Heart right ventricle (tissue), 16 donors: Measurements from ENCODE around the gene RARRES1. TPM values are rescaled to one million over a fixed set of nuclear protein-coding genes. Genes with fewer than 3 reads are reported as not detected.

Experiments used
- ATAC-seq, 8 donors: fragments of 200-7000 bp; cut with Tn5 transposase; one replicate each; pipeline ENCODE4 v1.9.1; 2020; ENCODE audit warnings: mild to moderate bottlenecking in 8 of 8, moderate library complexity in 8 of 8, moderate number of reproducible peaks in 1 of 8
- DNase-seq, 2 donors: peaks; one replicate each; pipeline ENCODE4 v3.0.0-alpha.2; 2020
- H3K27ac ChIP-seq, 10 donors: fragments of 200-600 bp; sonication (generic) in 2 of 10; one replicate each; pipeline versions ENCODE4 v1.5.0 to v1.8.0; 2020 to 2022; ENCODE audit warnings: mild to moderate bottlenecking in 3 of 10
- H3K27me3 ChIP-seq, 7 donors: fragments of 200-600 bp; one replicate each; pipeline ENCODE4 v1.8.0; 2021 to 2022; ENCODE audit warnings: mild to moderate bottlenecking in 2 of 7
- H3K36me3 ChIP-seq, 9 donors: fragments of 200-600 bp; sonication (generic) in 1 of 9; one replicate each; pipeline versions ENCODE4 v1.5.0 to v1.8.0; 2020 to 2022; ENCODE audit warnings: mild to moderate bottlenecking in 2 of 9
- H3K4me1 ChIP-seq, 9 donors: fragments of 200-600 bp; sonication (generic) in 1 of 9; one replicate each; pipeline versions ENCODE4 v1.5.0 to v1.8.0; 2020 to 2022; ENCODE audit warnings: mild to moderate bottlenecking in 4 of 9
- H3K4me3 ChIP-seq, 10 donors: fragments of 200-600 bp; sonication (generic) in 2 of 10; one replicate each; pipeline versions ENCODE4 v1.5.0 to v1.8.0; 2020 to 2022; ENCODE audit warnings: mild to moderate bottlenecking in 7 of 10, moderate library complexity in 2 of 10
- H3K9me3 ChIP-seq, 11 donors: fragments of 200-600 bp in 10 of 11; sonication (generic) in 2 of 11; one replicate each; pipeline versions ENCODE4 v1.5.0 to v1.8.0; 2013 to 2022; ENCODE audit warnings: mild to moderate bottlenecking in 2 of 11, control low read depth in 1 of 11, moderate library complexity in 1 of 11
- WGBS, 2 donors: extraction: QIAGEN DNeasy Blood & Tissue Kit; methylation state at CpG; one replicate each; pipeline ENCODE4 v1.1.7; 2013; ENCODE audit warnings: inconsistent platforms in 1 of 2; 5-methylcytosine and 5-hydroxymethylcytosine counted together
- intact Hi-C, 10 donors: fragments of 100-400 bp; cut with DNase I; formaldehyde crosslinking; loops; one replicate each; pipeline versions ENCODE4 v1.11.1 to v1.14.2; 2022
- polyA plus RNA-seq, 2 donors: library from polyadenylated mRNA; stranded (reverse); fragments of 200-250 nt; gene quantifications; one replicate each; pipeline ENCODE4 v1.2.3, GENCODE V29; 2013
- total RNA-seq, 10 donors: library from RNA; stranded (reverse); fragmentation: NEBNext Ultra II Directional in 3 of 10; extraction: Animal tissue kit (Norgen Biotek cat#: 25700) in 3 of 10; gene quantifications; one replicate each; pipeline versions ENCODE4 v1.2.1 to v1.2.4, GENCODE V29; 2021 to 2023
- TF ChIP-seq, protein P1 (sequence below), 9 donors: fragments of 200-600 bp; sonication (generic) in 2 of 9; IDR thresholded peaks; one replicate each; pipeline versions ENCODE4 v1.5.0 to v1.8.0; 2021 to 2022; ENCODE audit warnings: antibody characterized with exemption in 9 of 9, mild to moderate bottlenecking in 5 of 9, moderate library complexity in 1 of 9
- donor health status: Arrhythmogenic right ventricular cardiomyopathy.
- donor health status: ischemic (EF 13 %, LVEDD 7.1; RV severe dilation, severe dysfunction).
- donor health status: healthy with polysubstance abuse.
- donor health status: DM: no; HTN: yes; CAD: no.
- donor health status: DM: no; HTN: no; CAD: no.
- donor health status: ischemic (EF 25% LVEDD 6.9; RV normal size, moderate dysfunction).
- donor health status: ischemic (EF 25% LVEDD 5.7; RV mildly dilated, moderate dysfunction).
- donor health status: healthy.
- donor health status: DM: yes; HTN: yes; CAD: no.
- donor health status: Ischemic cardiomyopathy.
- donor health status: ischemic (EF 35%, LVEDD 5.7; RV mildly dilated, moderate dysfunction).
- donor health status: nonischemic (EF 11% LVEDD 7.7; RV severe dilation, severe dysfunction).
- donor health status: DM: yes; HTN: yes; CAD: no.
- donor health status: PGD.
- donor health status: ischemic (EF 29% LVEDD 5.4; RV normal size, mild dysfunction).
- donor health status: nonischemic (EF 23%, LVEDD 6.1; RV moderate dilation, normal function).

Gene RARRES1
- total and polyA plus RNA-seq, 12 donors, result 0.32 to 99.0 (median 4.1) TPM

DNA sequence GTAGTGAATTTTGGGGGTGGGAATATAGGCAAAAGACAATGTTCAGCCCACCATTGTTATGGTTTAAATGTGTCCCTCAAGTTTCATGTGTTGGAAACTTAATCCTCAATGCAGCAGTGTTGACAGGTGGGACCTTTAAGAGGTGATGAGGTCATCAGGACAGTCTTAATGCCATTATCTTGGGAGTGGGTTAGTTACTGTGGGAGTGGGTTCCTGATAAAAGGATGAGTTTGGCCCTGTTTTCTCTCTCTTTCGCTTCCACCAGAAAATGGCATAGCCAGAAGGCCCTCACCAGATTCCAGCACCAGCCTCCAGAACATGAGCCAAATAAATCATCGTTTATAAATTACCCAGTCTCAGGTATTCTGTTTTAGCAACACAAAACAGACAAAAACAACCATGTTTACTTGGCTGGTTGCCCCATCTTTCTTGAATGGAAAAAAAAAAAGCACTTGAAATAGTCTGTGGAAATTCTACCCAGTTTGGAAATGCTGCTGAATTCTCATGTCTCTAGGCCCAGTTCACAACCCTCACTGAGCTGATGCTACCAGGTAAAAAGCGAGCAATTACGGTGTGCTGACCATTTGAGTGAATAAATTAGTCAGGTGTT lies 38.6 kb upstream of the RARRES1 start:
- DNase-seq (no peak), ATAC-seq (no peak)
- no peaks in the 10 kb centered on the region for H3K9me3 ChIP-seq
- peaks cover 5 to 52% (median 40%) of the 10 kb centered on the region in 9 donors for H3K4me1 ChIP-seq
- no peaks in the 10 kb centered on the region for H3K27me3 ChIP-seq
- H3K36me3 ChIP-seq, result no peaks in the 10 kb centered on the region
- no peak overlapping the region for H3K4me3 ChIP-seq
- WGBS, 2 donors, result 87 to 93% methylated on average over 4 of the region's 4 CpGs
- peak overlapping the region in 2 of 10 donors; percentile 56 to 74 for H3K27ac ChIP-seq
- TF ChIP-seq, protein P1, sequence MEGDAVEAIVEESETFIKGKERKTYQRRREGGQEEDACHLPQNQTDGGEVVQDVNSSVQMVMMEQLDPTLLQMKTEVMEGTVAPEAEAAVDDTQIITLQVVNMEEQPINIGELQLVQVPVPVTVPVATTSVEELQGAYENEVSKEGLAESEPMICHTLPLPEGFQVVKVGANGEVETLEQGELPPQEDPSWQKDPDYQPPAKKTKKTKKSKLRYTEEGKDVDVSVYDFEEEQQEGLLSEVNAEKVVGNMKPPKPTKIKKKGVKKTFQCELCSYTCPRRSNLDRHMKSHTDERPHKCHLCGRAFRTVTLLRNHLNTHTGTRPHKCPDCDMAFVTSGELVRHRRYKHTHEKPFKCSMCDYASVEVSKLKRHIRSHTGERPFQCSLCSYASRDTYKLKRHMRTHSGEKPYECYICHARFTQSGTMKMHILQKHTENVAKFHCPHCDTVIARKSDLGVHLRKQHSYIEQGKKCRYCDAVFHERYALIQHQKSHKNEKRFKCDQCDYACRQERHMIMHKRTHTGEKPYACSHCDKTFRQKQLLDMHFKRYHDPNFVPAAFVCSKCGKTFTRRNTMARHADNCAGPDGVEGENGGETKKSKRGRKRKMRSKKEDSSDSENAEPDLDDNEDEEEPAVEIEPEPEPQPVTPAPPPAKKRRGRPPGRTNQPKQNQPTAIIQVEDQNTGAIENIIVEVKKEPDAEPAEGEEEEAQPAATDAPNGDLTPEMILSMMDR (IDR thresholded peaks at IDR 0.05), result no peak
- intact Hi-C loops, result loop anchor here in 1 of 10 donors (5.0 kb wide), 1 partner anchor 39 kb away; the partner anchor contains the start of gene RARRES1

DNA sequence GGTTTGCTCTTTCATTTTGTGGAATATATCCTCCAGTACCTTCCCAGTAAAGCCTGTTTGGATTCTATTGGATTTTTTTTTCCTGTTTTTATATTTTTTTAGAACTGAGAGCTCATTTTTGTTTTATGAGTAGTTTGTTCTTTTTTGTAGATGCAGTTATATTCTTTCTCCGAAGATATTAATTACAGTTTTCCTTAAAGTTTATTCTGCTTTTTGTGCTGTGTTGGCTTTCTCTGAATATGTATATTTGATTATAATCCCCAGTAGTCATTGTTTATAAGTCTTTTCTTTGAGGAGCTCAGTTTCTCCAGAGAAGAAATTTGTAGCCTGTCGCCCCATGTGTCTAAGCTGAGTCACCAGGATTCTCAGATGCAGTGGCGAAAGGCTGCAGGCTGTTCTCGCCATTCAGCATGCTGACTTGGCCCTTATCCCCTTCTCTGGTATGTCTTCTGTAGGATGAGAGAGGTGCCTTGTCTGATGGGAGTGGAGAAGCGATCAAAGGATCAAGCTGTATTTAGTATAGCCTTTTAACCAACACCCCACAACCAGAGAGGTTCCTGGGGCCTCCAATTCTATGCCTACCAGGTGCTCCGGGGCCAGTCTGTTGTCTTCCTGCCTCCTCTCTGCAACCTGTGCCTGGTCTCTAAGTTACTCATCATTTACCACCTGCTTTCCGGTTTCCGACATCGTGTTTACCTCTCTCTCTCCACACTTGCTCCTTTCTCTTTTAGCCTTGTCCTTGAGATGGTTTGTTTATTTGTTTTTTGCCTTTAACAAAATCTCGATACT lies 37.9 kb upstream of the RARRES1 start:
- WGBS, 2 donors, result 90 to 93% methylated on average over 10 of the region's 10 CpGs
- intact Hi-C loops, result loop anchor here in 2 of 10 donors (5.0 kb wide), 1 partner anchor 38 kb away; the partner anchor contains the start of gene RARRES1 (in 2 of the 2)
- Histone ChIP-seq H3K4me1 (peaks cover 5 to 59% (median 43%) of the 10 kb centered on the region in 9 donors), H3K27ac (peak overlapping the region in 8 of 10 donors; percentile 24 to 75 (median 42)), H3K27me3 (no peaks in the 10 kb centered on the region), H3K9me3 (no peaks in the 10 kb centered on the region), H3K4me3 (no peak overlapping the region), H3K36me3 (no peaks in the 10 kb centered on the region)
- DNase-seq (no peak), ATAC-seq (no peak)
- TF ChIP-seq, protein P1 (IDR thresholded peaks at IDR 0.05), result no peak

DNA sequence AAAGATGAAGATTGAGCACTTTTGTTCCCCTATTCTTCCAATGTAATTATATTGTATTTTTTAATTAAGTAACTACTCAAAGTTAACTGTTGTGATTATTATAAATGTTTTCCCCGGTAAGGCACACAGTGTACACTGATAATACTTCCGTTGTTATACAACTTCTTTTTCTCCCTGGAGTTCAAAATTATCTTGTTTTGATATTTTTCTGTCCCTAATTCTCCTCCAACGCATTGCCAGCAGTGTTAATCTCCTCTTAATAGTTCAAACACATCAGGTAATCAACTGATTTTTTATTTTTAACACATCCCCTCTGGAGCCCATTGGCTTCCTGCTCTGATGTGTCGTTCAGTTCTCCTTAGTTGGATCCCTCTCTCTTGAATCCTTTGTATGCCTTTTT lies 37.3 kb upstream of the RARRES1 start:
- TF ChIP-seq, protein P1 (IDR thresholded peaks at IDR 0.05), result no peak
- H3K4me3 ChIP-seq, result peak overlapping the region in 1 of 10 donors; percentile 16
- DNase-seq (no peak), ATAC-seq (peak in 2 of 8 donors; percentile 6 to 35)
- intact Hi-C loops, result loop anchor here in 1 of 10 donors (5.0 kb wide), 1 partner anchor 37 kb away; the partner anchor contains the start of gene RARRES1
- H3K27ac ChIP-seq, result peak overlapping the region in 8 of 10 donors; percentile 24 to 75 (median 42)
- no peaks in the 10 kb centered on the region for H3K27me3 ChIP-seq
- H3K4me1 ChIP-seq, result peaks cover 5 to 64% (median 37%) of the 10 kb centered on the region in 9 donors
- no peaks in the 10 kb centered on the region for H3K9me3 ChIP-seq
- WGBS, 2 donors, result 34 to 47% methylated on average over 4 of the region's 4 CpGs
- no peaks in the 10 kb centered on the region for H3K36me3 ChIP-seq

DNA sequence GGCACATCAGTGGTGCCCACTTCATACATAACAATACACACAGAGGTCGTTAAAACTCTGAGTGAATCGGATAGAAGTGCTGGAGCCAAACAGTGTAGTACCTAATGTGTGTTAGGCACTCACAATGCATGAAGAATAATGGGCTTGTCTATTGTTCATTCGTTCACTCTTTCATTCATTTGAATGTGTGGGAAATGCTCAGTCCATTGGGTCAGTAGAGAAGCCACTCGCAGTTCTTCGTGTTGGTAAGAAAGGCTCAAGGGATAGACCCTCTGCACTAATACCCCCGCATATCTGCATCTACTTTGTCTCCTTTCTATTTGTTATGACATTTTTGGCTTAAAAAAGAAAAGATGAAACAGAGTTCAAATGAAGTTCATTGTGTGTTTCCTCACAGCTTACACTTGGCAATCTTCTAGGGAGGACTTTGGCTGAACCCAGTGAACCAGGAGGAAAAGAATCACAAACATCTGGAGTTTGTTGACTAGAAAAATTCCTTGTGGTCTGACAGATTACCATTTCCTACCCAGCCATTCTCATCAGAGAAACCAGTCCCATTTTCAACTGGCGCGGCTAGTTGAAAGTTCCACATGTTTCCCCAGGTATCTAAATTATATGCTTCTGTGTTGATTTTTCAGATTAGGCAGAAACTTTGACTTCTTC lies 36.8 kb upstream of the RARRES1 start:
- WGBS, 2 donors, result 42 to 53% methylated on average over 8 of the region's 8 CpGs
- ATAC-seq (peak; percentile 62 to 89 (median 84)), DNase-seq (peak in 1 of 2 donors; percentile 59)
- peak overlapping the region in 9 of 10 donors; percentile 26 to 76 (median 63) for H3K27ac ChIP-seq
- intact Hi-C loops, result loop anchor here in 1 of 10 donors (5.0 kb wide), 1 partner anchor 37 kb away; the partner anchor contains the start of gene RARRES1
- no peaks in the 10 kb centered on the region for H3K9me3 ChIP-seq
- peaks cover 5 to 66% (median 36%) of the 10 kb centered on the region in 9 donors for H3K4me1 ChIP-seq
- no peaks in the 10 kb centered on the region for H3K36me3 ChIP-seq
- TF ChIP-seq, protein P1 (IDR thresholded peaks at IDR 0.05), result no peak
- no peaks in the 10 kb centered on the region for H3K27me3 ChIP-seq
- peak overlapping the region in 3 of 10 donors; percentile 8 to 16 (median 14) for H3K4me3 ChIP-seq
